Spleen (tissue), 11 donors: Measurements from ENCODE around the gene KIF6. TPM values are rescaled to one million over a fixed set of nuclear protein-coding genes. Genes with fewer than 3 reads are reported as not detected.

ENCODE experiments used
- DNase-seq: peaks from one replicate; pipeline ENCODE4 v3.0.0-alpha.2; 2020
- H3K27ac ChIP-seq, 8 donors: fragments of 200-600 bp; sonication (generic) in 7 of 8; 1 replicate in 4 of 8; 2 replicates in 4 of 8; pipeline versions ENCODE4 v1.5.0 to v1.8.0; 2016 to 2021; ENCODE audit warnings: inconsistent platforms in 4 of 8, mild to moderate bottlenecking in 4 of 8, moderate library complexity in 1 of 8
- H3K27me3 ChIP-seq, 7 donors: fragments of 200-600 bp; sonication (generic) in 6 of 7; replicated peaks in 1 of 7; 1 replicate in 4 of 7; 2 replicates in 3 of 7; pipeline versions ENCODE4 v1.5.0 to v1.8.0; 2016 to 2021; ENCODE audit warnings: inconsistent platforms in 3 of 7, mild to moderate bottlenecking in 1 of 7
- H3K36me3 ChIP-seq, 6 donors: fragments of 200-600 bp; sonication (generic) in 5 of 6; 1 replicate in 4 of 6; 2 replicates in 2 of 6; pipeline versions ENCODE4 v1.5.0 to v1.8.0; 2016 to 2021; ENCODE audit warnings: inconsistent platforms in 2 of 6
- H3K4me1 ChIP-seq, 6 donors: fragments of 200-600 bp; sonication (generic) in 5 of 6; 1 replicate in 3 of 6; 2 replicates in 3 of 6; pipeline versions ENCODE4 v1.5.0 to v1.8.0; 2016 to 2021; ENCODE audit warnings: inconsistent platforms in 3 of 6
- H3K4me3 ChIP-seq, 8 donors: fragments of 200-600 bp; sonication (generic) in 7 of 8; 1 replicate in 4 of 8; 2 replicates in 4 of 8; pipeline versions ENCODE4 v1.5.0 to v1.8.0; 2016 to 2021; ENCODE audit warnings: inconsistent platforms in 4 of 8, mild to moderate bottlenecking in 4 of 8, moderate library complexity in 2 of 8
- H3K9me3 ChIP-seq, 8 donors: fragments of 200-600 bp; sonication (generic) in 7 of 8; 1 replicate in 4 of 8; 2 replicates in 4 of 8; pipeline versions ENCODE4 v1.5.0 to v1.8.0; 2016 to 2021; ENCODE audit warnings: inconsistent platforms in 4 of 8
- CTCF ChIP-seq, 11 experiments: fragments of 200-600 bp in 7 of 11; fragments of 450-650 bp in 4 of 11; sonication (generic) in 4 of 11; IDR thresholded peaks in 8 of 11; conservative IDR thresholded peaks in 3 of 11; 1 replicate in 7 of 11; 2 replicates in 4 of 11; pipeline versions ENCODE4 v1.4.0 to v1.8.0; 2016 to 2021; ENCODE audit warnings: antibody characterized with exemption in 11 of 11, inconsistent platforms in 4 of 11, mild to moderate bottlenecking in 1 of 11
- POLR2A ChIP-seq, 3 donors: fragments of 450-650 bp; IDR thresholded peaks; one replicate each; pipeline ENCODE4 v1.5.1; 2017; ENCODE audit warnings: antibody characterized with exemption in 3 of 3, mild to moderate bottlenecking in 1 of 3
- POLR2AphosphoS5 ChIP-seq, 3 donors: sonication (generic); formaldehyde crosslinking; IDR thresholded peaks; one replicate each; pipeline ENCODE4 v1.5.1; 2017; ENCODE audit warnings: antibody characterized with exemption in 3 of 3
- WGBS, 5 donors: extraction: QIAGEN DNeasy Blood & Tissue Kit in 3 of 5; methylation state at CpG; one replicate each; pipeline versions ENCODE4 v1.1.5 to v1.1.7; 2013 to 2018; 5-methylcytosine and 5-hydroxymethylcytosine counted together
- intact Hi-C: fragments of 100-400 bp; cut with DNase I; formaldehyde crosslinking; loops from one replicate; pipeline ENCODE4 v1.15.0; 2023; ENCODE audit warnings: low total_unique reads
- polyA plus RNA-seq, 3 donors: library from polyadenylated mRNA; stranded (reverse); fragments of 200-250 nt; gene quantifications; one replicate each; pipeline ENCODE4 v1.2.1, GENCODE V29; 2013
- small RNA-seq, 4 donors: library from RNA; depleted of rRNA; stranded (forward); fragments of <200 nt; gene quantifications; one replicate each; pipeline ENCODE3, GENCODE V24; 2016
- total RNA-seq, 7 donors: library from RNA; depleted of rRNA in 3 of 7; stranded (reverse); fragments of >200 nt in 3 of 7; fragmentation: NEBNext Ultra II Directional in 4 of 7; extraction: Animal tissue kit (Norgen Biotek cat#: 25700) in 4 of 7; gene quantifications; one replicate each; pipeline versions ENCODE4 v1.1.0 to v1.2.1, GENCODE V29; 2016 to 2021
- donor health status: healthy with polysubstance abuse.
- donor health status: DM: no; HTN: no; CAD: no; lungs with moderate emphysema.
- donor health status: DM: no; HTN: no; CAD: no.
- donor health status: Bipolar disorder and iron deficiency.
- donor health status: healthy.
- donor health status: DM: no; HTN: no; CAD: no.
- donor health status: DM: yes; HTN: yes; CAD: no.

Gene KIF6
- total and polyA plus RNA-seq, 10 donors: 0.10 to 0.75 (median 0.24) TPM; not detected in 3

- intact Hi-C loops: no loop called here
- TF ChIP-seq CTCF (IDR thresholded peaks at IDR 0.05 in 8 of 11, conservative IDR thresholded peaks at IDR 0.05 in 3 of 11) (no peak), POLR2AphosphoS5 (IDR thresholded peaks at IDR 0.05) (no peak), POLR2A (IDR thresholded peaks at IDR 0.05) (no peak)
- Histone ChIP-seq H3K27ac (no peak overlapping the region), H3K4me3 (no peak overlapping the region), H3K27me3 (peaks cover 0 to 23% (median 0%) of the 10 kb centered on the region in 7 donors), H3K9me3 (no peaks in the 10 kb centered on the region), H3K36me3 (no peaks in the 10 kb centered on the region), H3K4me1 (peaks cover 0 to 11% (median 0%) of the 10 kb centered on the region in 6 donors)
- peak; percentile 46 for DNase-seq
- 70 to 82% (median 76%) methylated on average over 8 to 11 of the region's 11 CpGs for WGBS, 5 donors
These were observed 443.8 kb downstream of the KIF6 start for GRCh38 chr6:39281312-39281980.

GRCh38 chr6:39280247-39280731 is 444.9 kb downstream of the KIF6 start:
- DNase-seq: no peak
- 35 to 54% (median 39%) methylated on average over 8 of the region's 8 CpGs for whole genome bisulfite sequencing, 5 donors
- Histone ChIP-seq H3K27me3 (peaks cover 0 to 23% (median 0%) of the 10 kb centered on the region in 7 donors), H3K4me3 (no peak overlapping the region), H3K9me3 (no peaks in the 10 kb centered on the region), H3K36me3 (no peaks in the 10 kb centered on the region), H3K4me1 (peaks cover 0 to 11% (median 0%) of the 10 kb centered on the region in 6 donors), H3K27ac (no peak overlapping the region)
- TF ChIP-seq POLR2AphosphoS5 (IDR thresholded peaks at IDR 0.05): no peak
- TF ChIP-seq POLR2A (IDR thresholded peaks at IDR 0.05): no peak
- no peak for TF ChIP-seq CTCF (IDR thresholded peaks at IDR 0.05 in 8 of 11, conservative IDR thresholded peaks at IDR 0.05 in 3 of 11)
- intact Hi-C loops: no loop called here

Small RNAs within 50 kb of the gene (small RNA-seq; reads per million reads assigned to genes)
- 0 reads per million in 4 donors for gene RNU1-54P

Other genes with a start within 250 kb of the KIF6 start
- 100 to 1,000 TPM in 3 of 7 donors, 10 to 100 TPM in 4; 26.0 to 115 (median 95.1) TPM for gene DAAM2, start 67.0 kb upstream of the KIF6 start, total RNA-seq
- gene DAAM2, start 67.0 kb upstream of the KIF6 start, polyA plus RNA-seq: 10 to 100 TPM in 1 of 3 donors, 1 to 10 TPM in 2; 6.0 to 24.5 (median 7.3) TPM
- gene MOCS1, start 209.1 kb upstream of the KIF6 start, total RNA-seq: 10 to 100 TPM in 1 of 7 donors, 1 to 10 TPM in 6; 5.0 to 10.2 (median 8.3) TPM
- 1 to 10 TPM; 1.2 to 1.9 (median 1.9) TPM for gene MOCS1, start 209.1 kb upstream of the KIF6 start, polyA plus RNA-seq